GM19328 (cell line): ENCODE measurements around the gene HMCES.
"Not testable (repeated sequence)": the region's sequence is repeated elsewhere in the genome, so short reads cannot be mapped to it uniquely, and the experiment has no call there.

Experiments
- ATAC-seq: cut with Tn5 transposase; IDR thresholded peaks from one replicate; pipeline ENCODE4 v1.9.1; 2021; ENCODE audit warnings: mild to moderate bottlenecking, moderate library complexity; ENCODE audit not compliant: unreplicated experiment

HMCES gene, protein sequence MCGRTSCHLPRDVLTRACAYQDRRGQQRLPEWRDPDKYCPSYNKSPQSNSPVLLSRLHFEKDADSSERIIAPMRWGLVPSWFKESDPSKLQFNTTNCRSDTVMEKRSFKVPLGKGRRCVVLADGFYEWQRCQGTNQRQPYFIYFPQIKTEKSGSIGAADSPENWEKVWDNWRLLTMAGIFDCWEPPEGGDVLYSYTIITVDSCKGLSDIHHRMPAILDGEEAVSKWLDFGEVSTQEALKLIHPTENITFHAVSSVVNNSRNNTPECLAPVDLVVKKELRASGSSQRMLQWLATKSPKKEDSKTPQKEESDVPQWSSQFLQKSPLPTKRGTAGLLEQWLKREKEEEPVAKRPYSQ

DNA sequence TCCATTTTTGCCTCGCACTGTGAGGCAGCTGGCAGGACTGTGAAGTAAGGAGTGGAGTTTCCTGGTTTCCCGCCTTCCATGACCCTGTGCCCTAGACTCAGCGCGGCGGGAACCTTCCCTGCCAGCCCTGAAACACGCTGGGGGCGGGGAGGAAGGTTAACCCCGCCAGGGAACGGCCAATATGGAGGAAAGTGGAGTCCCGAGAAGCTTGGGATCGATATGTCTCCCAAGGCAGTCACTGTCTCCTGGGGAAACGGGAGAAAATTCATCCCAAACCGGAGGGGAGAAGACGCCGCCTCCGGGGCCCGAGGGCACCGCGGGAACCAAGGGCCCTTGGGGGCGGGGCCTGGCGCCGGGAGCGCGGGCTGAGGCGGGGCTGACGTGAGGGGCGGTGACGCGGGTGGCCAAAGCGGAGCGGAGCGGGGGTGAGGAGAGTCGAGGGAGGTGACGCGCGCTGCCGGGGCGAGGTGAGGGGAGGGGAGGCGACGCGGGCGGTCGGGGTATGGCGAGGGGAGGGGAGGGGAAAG lies at the start of gene HMCES:
Gene HMCES, plus strand, starts transcription at position 432 of the 527 bp plus-strand sequence. CDS start 863 bp downstream, outside the sequence.
- ATAC-seq = peak; percentile 43

DNA sequence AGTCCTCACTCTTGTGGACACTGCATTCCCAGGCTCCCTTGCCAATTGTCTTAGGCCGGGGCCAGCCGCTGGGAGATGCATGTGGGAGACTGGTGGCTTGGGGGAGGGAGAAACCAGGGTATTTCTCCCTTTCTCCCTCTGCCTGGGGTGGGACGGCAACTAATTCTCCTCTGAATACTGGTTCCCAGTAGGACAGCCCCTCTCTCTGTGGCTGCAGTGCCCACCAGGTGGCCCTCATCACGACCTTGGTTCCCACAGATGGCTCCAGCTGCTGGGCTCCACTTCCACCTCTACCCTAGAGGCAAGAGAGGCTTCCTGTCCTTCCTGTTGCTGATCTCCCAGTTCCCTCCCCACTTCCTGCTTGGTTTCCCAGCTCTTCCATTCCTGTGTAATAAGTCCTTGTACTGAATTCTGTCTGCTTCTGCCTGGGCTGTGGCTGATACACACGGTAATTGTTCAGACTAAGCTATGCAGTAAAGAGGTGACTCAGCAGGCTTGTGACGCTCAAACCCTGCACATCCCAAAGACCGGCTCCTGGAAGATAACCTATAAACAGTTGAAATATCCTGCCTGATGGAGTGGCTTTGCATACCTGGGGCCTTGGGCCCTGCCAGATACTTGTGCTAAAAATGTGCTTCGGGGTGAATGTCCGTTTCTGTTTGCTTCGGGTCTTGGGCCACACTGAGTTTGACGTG lies 49.6 kb upstream of the HMCES start:
- no peak for ATAC-seq

DNA sequence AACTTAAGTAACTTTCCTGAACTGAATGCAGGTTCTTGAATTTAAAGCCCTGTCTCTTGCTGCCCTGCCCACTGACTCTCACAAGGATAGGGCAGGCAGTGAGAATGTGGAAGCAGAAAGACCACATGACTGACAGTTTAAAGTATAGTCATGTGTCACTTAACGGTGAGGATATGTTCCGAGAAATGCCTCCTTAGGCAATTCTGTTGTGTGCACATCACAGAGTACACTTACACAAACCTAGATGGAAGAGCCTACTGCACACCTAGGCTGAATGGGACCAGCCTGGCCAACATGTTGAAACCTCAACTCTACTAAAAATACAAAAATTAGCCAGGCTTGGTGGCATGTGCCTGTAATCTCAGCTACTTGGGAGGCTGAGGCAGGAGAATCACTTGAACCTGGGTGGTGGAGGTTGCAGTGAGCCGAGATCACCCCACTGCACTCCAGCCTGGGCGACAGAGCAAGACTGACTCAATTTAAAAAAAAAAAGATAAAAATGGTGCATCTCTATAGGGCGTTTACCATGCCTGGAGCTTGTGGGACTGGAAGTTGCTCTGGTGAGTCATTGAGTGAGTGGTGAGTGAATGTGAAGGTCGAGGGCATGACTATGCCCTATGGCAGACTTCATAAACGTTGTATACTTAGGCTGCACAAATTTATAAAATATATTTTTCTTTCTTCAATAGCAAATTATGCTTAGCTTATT lies 48.2 kb upstream of the HMCES start:
- no peak for ATAC-seq

DNA sequence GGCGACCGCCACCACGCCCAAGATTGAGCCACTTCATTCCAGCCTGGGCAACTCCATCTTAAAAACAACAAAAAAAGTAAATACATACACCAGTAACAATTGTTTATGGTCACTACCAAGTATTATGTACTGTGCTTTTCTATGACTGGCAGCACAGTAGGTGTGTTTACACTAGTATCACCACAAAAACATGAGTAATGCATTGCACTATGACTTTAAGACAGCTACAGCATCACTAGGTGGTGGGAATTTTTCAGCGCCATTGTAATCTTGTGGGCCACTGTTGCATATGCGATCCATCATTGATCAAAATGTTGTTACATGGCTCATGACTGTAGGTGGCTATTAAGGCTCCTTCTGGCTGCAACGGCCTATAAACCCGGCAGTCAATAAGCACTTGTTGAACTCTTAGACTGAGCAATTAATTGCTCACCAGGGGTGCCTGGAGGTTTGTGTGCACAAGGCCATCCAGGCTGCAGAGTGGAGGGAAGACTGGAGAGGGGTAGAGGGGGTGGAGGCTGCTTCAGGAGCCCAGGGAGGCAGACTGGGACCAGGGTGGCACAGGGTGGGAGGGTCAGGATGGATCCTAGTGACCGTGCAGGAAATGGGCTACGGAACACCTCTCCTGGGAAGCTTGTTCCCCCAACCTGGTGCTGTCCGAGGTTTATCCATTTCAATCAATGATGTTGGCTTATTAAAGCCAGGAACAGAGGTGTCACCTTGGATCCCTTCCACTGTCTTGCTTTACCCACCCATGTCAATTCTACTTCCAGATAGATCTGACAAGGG lies 47.1 kb upstream of the HMCES start:
- no peak for ATAC-seq

DNA sequence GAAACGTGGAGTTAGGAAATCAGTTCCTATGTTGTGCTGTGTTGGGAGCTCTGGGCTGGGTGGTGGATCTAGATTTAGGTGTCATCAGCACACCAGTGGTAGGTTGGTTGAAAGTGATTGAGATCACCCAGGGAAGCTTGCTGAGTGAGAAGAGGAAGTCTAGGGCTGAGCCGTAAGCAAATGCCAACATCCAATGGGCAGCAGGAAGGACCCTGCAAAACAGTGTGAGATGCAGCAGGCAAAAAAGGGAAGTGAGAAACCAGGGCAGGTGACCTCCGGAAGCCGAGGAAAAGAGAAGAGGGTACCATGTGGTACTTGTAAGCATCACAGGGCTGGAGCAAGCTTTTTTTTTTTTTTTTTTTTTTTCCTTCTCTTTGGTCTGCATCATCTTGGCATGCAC lies 45.1 kb upstream of the HMCES start:
- peak; percentile 80 for ATAC-seq

DNA sequence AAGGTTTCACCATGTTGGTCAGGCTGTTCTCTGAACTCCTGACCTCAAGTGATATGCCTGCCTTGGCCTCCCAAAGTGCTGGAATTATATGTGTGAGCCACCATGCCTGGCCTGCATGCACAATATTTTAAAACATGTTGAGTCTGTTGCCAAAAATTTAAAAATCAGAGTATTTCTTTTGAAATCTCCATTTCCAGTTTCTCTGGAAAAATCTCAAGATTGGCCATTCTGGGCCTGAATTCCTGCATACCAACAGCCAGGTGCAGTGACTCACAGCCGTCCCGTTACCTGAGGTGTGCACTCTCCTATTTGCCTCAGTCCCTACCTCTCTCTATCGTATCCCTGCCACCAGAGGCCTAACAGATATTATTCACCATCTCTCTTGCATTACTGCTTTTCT lies 44.2 kb upstream of the HMCES start:
- ATAC-seq = no peak

DNA sequence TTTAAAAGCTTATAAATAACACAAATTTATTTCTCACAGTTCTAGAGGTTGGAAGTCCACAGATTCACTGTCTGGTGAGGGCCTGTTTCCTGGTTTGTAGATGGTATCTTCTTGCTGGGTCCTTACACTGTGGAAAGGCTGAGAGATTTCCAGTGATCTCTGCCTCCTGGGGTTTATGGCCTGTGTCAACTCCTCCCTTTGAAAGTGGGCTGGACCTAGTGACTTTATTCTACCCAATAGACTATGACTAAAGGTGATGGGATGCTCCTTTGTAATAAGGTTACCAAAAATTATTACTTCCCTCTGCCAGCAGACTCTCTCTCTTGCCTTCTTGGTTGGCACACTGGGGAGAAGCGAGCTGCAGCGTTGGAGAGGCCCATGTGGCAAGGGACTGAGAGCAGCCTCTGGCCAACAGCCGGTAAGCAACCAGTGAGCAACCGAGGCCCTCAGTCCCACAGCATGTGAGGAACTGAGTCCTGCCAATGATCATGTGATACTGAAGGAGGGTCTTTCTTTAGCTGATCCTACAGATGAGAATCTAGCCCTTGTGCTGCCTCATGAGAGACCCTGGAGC lies 43.2 kb upstream of the HMCES start:
- no peak for ATAC-seq

DNA sequence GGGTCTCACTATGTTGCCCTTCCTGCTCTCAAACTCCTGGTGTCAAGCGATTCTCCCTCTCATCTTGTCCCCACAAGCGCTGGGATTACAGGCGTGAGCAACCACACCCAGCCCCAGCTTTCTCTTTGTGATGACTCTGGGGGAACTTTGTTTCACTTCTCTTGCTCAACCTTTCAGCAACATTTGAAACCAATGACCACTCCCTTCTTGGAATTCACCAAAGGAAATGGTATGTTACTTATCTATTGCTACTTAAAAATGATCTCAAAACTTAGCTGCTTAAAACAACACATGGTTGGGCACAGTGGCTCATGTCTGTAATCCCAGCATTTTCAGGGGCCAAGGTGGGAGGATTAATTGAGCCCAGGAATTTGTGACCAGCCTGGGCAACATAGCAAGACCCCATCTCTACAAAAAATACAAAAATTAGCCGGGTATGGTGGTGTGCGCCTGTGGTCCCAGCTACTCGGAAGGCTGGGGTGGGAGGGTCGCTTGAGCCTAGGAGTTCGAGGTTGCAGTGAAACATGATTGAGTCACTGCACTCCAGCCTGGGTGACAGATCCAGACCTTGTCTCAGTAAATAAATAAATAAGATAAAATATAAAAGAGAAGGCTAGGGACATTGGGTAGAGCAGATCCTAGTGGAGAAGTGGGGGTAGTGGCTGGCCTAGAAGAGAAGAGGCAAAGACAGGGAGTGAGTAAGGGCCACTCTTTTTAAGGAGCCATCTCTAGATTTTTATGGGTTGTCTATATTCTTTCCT lies 39.5 kb upstream of the HMCES start:
- ATAC-seq = no peak

DNA sequence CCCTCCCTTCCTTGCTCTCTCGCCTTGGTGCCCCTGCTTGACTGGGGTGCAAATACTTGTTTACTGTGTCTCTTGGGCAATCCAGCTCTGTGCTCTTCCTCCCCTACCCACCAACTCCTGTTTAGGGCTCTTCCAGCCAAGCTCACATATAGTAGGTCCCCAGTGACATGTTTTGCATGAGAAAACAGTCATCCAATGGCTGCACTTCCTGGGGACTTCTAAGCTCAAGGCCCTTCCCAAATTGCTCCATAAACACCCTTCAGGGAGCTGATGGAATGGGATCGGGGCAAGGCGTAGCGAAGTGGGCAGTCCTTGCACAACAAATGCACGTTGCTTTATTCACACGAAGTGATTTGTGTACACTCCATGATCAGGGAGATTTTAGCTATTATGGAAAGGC lies 38.7 kb upstream of the HMCES start:
- ATAC-seq = no peak

DNA sequence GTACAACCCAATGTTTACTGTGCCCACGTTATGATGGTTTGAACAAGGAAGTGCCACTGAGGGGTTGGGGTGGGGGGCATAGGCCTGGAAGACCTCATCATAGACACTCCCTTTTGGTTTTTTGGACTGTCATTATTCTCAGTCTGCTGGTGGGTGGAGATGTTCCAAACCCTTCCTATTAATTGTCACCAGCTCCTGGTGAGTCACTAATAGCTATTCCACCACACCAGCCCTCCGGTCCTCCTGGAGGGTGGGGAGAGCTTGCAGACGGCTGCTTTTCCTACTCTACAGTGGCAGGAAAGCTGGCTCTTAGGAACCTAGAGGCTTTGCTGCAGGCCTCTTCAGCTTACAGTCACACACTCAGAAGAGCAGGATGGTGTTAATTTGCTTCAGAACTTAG lies 38.2 kb upstream of the HMCES start:
- no peak for ATAC-seq

DNA sequence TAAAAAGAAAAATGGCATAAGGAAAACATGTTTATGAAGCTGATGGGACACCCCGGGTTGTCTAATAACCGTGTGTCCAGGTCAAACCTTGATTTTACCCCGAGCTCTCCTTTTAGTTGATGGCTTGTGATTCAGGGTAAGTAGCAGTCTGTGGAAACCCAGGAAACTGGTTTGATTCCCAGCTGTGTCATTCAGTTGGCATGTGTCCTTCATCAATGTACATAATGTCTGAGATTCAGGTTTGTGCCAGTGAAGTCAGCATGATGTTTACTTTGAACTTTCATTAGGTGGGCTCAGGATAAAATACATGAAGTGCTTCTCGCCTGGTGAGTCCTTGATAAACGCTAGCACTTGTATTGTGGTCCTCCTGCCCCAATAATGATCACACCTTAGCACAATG lies 33.5 kb upstream of the HMCES start:
- no peak for ATAC-seq

DNA sequence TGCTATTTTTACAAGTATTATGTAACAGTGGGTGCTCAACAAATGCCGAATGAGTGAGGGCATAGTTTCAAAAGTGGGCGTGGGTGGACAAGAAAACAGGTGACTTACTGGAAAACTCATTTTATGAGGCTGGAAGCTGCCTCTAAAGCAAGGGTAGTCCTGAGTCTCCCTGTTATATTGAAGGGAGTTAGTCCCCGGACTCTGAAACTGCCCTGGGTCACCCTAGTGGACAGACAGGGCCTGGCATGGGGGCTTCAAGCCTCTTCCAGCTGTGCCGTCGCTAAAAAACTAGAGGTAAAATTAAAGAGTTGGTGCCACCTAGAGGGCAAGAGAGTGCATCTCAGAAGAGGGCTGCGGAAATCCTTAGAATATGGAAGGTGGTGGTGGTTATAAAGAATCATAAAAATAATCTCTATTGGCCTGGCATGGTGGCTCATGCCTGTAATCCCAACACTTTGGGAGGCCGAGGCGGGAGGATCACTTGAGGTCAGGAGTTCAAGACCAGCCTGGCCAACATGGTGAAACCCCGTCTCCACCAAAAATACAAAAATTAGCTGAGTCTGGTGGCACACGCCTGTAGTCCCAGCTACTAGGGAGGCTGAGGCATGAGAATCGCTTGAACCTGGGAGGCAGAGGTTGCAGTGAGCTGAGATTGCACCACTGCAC lies 32.9 kb upstream of the HMCES start:
- not testable (repeated sequence) for ATAC-seq

DNA sequence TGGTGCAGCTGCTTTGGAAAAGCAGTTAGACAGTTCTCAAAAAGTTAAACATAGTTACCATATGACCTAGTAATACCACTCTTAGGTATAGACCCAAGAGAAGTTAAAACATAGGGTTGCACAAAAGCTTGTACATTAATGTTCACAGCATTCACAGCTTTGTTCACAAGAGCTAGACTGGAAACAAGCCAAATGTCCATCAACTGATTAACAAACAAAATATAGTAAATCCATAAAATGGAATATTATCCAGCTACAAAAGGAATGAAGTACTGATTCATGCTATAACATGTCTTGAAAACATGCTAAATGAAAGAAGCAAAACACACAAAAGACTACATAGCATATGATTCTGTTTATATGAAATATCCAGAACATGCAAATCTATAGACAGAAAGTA lies 32.0 kb upstream of the HMCES start:
- ATAC-seq = no peak

DNA sequence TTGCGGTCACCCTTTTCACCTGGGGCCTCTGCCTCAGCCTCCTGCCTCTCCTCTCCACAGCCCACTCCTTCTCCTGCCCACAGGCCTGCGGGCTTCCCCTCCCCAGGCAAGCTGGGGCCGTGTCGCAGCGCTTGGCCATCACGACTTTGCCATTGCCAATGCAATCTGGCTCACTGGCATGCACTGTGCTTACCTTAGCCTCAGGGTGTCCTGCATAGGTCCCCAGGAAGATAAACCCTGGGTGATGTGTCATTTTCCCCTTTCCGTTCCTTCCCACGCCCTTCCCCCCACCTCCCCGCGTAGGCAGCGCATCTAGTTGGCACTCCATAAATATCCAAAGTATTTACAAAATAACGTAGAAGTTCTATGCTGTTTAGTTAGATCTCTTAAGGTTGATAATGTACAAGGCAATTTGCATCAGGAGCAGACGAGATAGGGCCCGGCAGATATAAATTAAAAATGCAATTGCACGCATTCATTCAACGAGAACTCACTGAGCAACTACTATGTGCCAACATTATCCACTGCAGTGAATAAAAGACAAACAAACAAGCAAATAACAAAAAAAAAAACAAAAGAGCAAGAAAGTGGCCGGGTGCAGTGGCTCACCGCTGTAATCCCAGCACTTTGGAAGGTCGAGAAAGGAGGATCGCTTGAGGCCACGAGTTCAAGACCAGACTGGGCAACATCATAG lies 30.2 kb upstream of the HMCES start:
- no peak for ATAC-seq

DNA sequence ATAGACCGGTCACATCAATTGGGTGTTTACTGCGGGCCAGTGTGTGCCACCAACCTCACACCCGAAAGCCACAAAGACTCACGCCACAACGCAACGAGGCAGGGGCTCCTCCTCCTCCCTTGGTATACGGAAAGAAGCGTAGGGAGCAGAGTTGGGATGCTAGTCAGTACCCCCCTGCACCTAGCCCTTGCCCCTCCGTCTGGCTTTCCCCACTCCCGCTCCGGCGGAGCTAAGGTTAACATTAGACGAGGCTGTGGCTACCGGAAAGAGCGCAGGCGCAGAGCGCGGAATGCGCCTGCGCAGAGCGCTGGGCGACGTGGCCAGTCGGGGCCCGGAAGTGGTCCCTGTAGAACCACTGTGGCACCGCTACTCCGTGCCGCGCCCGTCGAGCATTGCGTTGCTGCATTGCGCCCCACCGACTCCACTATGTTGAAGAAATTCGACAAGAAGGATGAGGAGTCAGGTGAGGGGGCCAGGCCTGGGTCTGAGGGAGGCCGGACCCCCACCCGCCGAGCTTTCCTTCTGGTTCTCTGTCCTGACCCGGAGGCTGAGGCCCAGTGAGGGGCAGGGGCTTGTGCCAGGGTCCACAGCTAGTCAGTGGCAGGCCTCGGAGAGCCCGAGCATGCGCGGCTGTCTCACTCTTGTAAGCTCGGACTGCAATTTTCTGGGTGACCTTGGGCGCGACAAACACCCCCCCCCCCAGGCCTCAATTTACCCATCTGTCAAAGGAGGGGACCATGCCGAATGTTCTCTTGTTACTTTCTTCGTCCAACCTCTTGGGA lies 29.2 kb upstream of the HMCES start, which contains the start of gene COPG1:
Gene COPG1, plus strand, starts transcription at position 323 of the 782 bp plus-strand sequence. Its CDS starts 104 bp downstream, at position 427.
- ATAC-seq = peak; percentile 78

DNA sequence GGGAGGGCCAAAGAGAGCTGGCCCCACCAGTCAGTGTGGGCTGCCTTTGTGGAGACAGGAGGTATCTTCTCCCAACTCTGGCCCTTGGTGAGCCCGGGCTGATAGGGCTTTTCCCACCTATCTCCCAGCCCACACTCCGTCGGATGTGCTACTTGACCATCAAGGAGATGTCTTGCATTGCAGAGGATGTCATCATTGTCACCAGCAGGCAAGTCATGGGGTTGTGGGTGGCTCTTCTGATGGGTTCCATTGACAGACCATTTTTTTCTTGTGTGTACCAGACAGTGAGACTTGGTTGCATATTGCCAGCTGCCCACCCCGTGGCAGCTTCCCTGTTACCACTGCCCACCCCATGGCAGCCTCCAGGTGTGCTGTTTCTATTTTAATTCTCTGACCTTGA lies 25.9 kb upstream of the HMCES start:
- no peak for ATAC-seq

DNA sequence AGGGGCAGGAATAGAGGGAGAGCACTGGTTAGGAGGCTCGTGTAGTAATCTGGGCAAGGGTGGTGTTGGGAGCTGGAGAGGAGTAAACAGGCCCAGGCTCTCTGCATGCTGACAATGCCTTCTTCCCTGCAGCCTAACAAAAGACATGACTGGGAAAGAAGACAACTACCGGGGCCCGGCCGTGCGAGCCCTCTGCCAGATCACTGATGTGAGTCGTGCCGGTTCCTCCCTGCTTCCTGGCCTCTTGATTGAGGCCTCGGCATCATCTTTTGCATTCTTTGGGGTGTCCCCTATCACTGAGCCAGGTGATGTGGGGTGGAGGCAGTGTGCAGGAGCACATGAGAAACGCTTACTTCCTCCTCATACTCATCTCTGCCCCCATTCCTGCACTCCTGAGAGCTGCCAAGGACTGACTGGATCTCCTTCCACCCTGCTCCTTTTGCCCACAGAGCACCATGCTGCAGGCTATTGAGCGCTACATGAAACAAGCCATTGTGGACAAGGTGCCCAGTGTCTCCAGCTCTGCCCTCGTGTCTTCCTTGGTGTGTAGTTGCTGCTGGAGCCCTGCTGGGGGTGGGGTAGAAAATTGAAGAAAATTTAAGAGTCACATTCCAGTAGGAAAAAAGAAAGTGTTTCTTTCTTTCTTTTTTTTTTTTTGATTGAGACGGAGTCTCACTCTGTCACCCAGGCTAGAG lies 24.0 kb upstream of the HMCES start:
- no peak for ATAC-seq
